Stimulated activated CD8-positive, alpha-beta memory T cell treated with anti-CD3 and anti-CD28 coated beads, Interleukin-7, amount 100 ng/mL, for 1 hour (primary cell): ENCODE data around the gene NME4.
"Not testable (repeated sequence)": the region's sequence is repeated elsewhere in the genome, so short reads cannot be mapped to it uniquely, and the experiment has no call there.

ENCODE experiments used
- DNase-seq, 2 donors: peaks; one replicate each; pipeline ENCODE4 v3.0.0-alpha.2; 2020; ENCODE audit warnings: low read depth in 2 of 2

The NME4 gene

DNA sequence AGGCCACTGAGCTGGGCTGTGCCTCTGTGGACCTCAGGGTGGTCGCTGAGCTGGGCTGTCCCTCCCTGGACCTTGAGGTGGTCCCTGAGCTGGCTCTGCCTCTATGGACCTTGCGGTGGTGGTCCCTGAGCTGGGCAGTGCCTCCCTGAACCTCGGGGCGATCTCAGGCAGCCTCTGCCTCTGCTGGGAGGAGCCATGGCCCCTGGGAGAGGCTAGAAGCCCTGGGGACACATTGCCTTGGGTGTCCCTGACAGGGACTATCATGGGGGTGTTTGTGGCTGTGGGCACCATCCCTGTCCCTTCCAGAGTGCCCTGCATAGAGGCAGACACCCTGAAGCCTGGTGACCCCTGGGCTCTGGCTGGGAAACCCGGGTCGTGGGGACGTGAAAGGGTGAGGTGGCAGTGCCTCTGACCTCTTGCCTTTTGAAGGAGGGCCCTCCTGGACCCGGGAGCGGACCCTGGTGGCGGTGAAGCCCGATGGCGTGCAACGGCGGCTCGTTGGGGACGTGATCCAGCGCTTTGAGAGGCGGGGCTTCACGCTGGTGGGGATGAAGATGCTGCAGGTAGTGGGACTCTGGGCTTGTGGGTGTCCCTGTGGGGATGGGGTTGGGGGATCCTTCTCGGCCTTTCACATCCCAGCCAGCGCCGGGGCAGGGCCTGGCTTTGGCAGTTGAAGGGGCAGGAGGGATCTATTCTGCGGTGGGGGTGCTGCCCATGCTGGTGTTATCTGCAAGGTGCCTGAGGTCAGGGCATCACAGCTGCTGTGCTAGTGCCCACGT is 1.8 kb downstream of the NME4 start:
- no peak for DNase-seq

DNA sequence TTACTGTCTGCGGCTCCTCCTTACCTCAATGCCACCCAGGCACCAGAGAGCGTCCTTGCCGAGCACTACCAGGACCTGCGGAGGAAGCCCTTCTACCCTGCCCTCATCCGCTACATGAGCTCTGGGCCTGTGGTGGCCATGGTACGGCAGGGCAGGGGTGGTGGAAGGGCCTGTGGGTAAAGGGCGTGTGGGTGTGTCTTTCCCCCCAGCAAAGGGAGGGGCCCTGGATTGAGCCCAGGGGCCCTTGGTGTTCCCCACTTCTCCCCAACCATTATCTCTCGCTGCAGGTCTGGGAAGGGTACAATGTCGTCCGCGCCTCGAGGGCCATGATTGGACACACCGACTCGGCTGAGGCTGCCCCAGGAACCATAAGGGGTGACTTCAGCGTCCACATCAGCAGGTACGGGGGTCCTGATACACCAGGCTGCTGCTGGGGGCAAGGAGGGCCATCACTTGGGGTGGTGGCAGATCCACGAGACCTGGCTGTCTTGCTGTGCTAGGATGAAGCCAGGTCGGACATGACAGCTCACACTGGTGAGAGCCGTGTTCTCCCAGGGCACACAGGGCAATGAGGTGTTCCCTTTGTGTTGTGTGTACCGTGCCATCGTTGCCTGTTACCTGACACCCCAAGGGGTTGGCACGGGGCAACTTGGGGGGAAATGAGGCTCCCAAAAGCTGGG is 2.5 kb downstream of the NME4 start:
- DNase-seq = no peak

DNA sequence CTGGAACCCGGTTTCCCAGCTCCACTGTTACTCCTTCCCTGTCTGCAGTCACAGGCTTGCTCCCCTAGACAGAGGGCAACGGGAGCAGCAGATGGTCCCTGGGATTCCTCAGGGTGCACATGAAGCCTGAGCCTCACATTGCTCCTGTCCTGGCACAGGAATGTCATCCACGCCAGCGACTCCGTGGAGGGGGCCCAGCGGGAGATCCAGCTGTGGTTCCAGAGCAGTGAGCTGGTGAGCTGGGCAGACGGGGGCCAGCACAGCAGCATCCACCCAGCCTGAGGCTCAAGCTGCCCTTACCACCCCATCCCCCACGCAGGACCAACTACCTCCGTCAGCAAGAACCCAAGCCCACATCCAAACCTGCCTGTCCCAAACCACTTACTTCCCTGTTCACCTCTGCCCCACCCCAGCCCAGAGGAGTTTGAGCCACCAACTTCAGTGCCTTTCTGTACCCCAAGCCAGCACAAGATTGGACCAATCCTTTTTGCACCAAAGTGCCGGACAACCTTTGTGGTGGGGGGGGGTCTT is 3.1 kb downstream of the NME4 start:
- no peak for DNase-seq

DNA sequence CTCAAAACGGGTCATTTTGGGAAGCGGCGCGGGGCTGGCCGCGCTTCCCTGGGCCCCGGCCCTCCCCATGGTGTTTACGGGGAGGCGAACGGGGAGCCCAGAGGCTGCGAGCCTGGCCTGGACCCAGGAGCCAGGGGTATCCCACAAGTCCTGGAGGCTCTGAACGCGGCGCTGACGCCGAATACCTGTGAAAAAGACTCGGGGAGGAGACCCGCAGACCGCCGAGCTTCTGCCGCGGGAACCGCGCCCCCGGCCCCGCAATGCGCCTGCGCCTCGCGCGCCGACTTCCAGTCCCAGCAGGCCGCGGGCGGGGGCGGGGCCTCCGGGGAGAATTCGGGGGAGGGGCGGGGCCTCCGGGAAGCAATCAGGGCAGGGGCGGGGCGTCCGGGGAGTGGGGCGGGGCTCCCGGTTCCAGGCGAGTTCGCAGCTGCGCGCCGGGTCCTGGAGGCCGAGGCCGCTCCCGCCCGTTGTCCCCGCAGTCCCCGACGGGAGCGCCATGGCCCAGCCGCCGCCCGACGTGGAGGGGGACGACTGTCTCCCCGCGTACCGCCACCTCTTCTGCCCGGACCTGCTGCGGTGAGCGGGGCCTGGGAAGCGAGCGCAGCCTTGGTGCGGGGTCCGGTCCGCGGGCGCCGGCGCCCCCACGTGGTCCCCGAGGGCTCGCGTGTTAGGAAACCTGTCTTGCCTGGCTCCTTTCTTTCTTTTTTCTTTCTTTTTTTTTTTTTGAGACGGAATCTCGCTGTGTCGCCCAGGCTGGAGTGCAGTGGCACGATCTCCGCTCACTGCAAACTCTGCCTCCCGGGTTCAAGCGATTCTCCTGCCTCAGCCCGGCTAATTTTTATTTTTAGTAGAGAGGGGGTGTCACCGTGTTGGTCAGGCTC is 4.7 kb downstream of the NME4 start, which contains the start of gene DECR2:
DECR2 (plus strand) TSS at position 418 of the 881 bp plus-strand sequence; CDS start at position 497, 79 bp downstream.
- DNase-seq = peak; percentile 98 to 99

DNA sequence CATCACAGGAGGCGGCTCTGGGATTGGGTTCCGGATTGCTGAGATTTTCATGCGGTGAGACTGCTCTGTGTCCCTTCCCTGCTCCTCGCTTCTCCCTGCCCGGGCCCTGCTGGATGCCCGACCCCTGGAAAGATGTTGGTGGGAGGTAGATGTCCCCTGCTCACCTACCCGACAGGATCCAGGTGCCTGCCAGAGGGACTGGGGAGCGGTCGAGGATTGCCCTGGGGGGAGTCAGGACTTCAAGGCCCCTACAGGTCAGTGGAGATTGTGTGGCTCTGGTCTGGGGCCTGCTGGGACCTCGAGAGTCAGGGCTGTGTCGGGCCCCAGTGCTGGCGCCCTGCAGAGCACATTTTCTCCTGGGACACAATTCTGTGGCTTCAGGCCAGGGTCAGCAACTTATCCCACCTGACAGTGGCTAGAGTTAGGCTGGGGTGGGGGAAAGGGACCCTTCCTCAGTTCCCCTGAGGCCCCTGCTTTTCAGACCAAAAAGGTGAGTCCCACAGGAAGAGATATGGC is 8.0 kb downstream of the NME4 start:
- DNase-seq = no peak

DNA sequence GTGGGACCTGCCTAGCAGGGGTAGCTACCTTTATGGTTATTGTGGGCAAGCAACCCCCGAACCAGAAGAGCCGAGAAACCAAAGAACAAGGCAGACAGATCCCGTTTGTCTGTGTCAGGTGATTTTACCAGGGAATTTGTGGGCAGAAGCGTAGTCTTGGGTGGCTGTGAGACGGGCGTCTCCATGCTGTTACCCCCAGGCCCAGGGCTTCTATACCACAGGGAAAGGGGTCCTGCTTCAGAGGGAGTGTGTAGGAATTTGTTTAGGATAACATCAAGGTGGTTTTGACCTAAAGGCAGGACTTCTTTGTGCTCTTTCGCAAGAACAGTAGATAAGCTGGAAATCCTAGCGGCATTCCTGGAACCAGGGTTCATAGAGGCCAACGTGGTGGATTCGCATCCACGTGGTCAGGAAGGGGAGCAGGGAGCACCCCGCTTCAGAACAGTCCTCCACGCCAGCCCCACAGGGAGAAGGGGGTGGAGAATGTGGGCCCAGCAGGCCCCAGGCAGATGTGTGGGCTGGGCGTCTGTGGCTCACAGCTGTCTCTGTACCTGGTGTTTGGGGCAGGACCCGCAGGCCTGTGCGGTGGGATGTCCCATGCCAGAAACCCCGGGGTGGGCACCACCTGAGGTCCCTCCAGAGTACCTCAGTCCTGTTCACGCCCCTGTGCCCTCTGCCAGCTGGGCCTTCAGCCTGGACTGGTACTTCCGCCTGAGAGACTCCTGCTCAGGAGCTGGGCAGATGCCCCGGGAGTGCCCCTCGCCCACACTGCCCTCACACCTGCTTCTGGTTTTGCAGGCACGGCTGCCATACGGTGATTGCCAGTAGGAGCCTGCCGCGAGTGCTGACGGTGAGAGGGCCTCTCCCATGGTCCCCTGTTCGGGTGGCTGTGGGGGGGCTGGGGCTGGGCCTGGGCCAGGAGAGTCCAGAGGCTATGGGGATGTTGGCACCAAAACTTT is 8.8 kb downstream of the NME4 start:
- no peak for DNase-seq

DNA sequence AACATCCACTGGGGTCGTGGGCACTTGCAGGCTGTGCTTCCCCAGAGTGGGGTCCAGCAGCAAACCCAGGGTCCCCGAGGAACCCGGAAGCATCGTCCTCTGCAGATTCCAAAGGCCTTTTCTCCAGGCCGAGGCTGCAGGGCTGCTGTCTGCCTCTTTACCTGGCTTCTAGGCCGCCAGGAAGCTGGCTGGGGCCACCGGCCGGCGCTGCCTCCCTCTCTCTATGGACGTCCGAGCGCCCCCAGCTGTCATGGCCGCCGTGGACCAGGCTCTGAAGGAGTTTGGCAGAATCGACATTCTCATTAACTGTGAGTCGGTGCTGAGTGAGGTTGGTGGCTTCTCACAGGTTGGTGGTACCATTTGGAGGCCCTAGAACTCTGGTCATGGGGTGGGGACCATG is 10.3 kb downstream of the NME4 start:
- no peak for DNase-seq

DNA sequence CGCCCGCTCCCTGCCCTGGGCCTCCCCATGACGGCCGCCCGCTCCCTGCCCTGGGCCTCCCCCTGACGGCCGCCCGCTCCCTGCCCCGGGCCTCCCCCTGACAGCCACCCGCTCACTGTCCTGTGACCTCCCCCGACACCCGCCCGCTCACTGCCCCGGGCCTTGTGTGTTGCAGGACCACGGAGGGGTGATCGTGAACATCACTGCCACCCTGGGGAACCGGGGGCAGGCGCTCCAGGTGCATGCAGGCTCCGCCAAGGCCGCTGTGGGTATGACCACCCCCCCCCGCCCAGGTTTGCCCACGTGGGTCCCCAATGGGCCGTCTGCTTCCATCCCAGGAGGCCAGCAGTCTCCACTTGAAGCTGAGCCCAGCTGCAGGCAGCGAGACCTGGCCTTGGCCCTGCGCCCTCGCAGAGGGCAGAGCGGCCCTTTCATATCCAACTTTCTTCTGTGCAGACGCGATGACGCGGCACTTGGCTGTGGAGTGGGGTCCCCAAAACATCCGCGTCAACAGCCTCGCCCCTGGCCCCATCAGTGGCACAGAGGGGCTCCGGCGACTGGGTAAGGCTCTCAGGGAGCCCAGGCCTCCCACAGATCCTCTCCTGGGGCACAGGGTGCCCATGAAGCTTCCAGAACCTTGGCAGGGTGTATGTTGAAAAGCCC is 13.6 kb downstream of the NME4 start:
- no peak for DNase-seq

DNA sequence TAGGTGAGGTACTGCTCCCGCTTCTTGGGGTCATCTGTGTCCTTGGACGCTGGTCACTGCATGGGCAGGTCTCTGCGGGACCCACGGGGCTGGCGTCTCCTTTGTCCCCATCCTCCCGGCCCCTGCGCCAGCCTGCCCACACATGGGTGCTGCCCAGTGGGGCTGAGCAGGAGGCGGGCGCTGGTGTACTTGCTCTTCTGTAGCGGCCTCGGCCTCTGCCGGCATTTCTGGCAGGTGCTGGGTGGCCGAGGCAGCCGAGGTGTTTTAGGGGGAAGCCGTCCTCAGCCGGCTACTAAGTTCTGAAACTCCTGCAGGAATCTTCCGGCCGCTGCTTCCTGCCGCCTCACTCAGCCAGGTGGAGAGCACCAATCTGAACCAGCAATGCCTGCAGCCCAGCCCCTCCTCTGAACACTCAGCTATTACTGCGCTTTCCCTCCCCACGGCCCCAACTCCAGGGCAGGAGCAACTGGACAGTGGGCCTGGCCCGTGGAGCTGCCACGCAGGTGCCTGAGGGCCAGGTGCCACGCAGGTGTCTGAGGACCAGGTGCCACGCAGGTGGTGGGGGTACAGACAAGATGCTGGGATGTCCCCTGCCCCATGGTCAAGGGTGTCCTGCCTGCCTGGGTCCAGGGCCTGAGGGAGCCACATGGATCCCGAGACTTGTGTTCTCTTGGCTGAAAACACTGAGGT is 14.7 kb downstream of the NME4 start:
- DNase-seq = no peak

DNA sequence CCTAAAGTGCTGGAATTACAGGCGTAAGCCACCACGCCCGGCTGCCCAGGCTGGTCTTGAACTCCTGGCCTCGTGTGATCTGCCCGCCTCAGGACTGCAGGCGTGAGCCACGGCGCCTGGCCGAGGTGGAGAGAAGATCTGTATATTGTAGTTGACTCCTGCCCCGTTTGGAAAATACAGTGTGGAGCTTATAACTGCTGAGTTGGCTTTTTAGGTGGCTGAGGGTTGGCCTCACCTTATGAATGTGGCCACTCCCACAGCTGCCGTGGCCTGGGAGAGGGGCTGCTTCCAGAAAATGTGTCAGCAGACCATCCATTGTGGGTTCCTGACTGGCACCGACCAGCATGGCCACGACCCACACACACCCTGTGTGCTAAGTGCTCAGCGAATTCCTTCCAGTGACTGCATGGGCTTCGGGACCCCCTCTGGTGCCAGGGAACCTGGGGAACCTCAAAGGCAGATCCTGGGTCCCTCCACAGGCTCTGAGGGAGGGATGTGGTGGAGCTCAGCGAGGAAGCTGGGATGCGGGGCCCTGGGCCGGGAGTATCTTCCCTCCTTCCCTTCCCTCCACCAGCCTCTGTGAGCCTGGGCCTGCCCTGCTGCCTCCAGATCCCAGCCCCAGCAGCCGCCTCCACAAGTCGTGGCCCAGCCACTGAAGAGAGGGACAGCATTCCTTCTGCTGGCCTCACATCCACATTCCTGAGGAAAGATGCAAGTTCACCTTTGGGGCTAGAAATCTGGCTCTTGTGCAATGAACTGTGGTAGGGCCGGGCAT is 17.6 kb downstream of the NME4 start:
- DNase-seq = no peak

DNA sequence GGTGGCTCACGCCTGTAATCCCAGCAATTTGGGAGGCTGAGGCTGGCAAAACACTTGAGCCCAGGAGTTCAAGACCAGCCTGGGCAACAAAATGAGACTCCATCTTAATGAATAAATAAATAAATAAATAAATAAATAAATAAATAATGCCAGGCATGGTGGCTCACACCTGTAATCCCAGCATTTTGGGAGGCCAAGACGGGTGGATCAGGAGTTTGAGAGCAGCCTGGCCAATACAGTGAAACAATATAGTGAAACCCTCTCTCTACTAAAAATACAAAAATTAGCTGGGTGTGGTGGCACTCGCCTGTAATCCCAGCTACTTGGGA is 18.1 kb downstream of the NME4 start:
- DNase-seq = not testable (repeated sequence)

DNA sequence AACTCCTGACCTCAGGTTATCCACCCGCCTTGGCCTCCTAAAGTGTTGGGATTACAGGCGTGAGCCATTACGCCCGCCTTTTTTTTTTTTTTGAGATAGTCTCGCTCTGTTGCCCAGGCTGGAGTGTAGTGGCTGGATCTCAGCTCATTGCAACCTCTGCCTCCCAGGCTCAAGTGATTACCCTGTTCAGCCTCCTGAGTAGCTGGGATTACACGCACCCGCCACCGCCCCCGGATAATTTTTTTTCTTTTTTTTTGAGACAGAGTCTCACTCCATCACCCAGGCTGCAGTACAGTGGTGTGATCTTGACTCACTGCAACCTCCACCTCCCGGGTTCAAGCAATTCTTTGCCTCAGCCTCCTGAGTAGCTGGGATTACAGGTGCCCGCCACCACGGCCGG is 25.2 kb downstream of the NME4 start:
- DNase-seq = not testable (repeated sequence)

DNA sequence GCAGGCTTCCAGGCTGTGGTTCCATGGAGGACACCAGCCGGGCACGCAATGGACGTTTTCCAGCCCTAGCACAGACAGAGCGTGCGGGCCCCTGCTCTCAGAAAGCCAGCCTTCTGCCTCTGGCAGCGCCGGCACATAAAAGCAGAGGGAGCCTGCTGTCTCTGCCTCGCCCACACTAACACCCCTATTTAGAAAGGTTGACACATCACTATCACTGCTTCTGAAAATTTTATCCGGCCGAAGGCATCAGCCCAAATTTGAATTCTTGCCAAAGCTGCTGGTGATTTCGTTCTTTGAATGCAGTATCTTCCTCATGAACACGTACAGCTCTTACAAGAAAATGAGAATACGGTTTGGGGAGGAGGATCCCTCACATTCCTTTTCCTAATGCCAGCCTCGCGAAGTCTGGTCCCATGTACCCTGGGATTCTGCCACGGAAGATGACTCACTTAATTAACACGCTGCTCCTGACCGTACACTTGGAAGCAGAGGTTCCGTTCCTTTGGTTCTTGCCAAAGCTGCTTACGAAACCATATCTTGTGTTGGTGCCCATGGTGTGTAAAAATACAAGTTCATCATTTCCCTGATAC is 27.1 kb downstream of the NME4 start:
- DNase-seq = no peak

DNA sequence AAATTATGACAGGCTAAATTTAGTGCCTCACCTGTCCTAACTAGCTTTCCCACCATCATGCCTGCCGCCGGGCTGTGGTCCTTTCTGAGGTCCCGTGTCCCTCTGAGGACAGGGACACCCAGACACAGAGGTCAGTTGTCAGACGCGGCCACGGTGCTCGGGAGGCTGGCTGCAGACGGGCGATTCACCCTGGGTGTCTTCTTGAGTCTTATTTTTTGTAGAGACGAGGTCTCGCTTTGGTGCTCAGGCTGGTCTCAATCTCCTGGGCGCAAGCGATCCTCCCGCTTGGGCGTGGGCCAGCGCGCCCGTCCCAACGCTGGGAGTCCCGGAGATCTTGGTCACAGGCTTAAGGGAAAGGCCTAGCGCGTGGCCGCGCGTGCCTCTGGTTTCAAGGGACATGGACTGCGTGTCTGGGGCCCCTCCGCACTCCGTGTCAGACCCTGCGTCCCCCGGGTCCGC is 27.7 kb downstream of the NME4 start:
- DNase-seq = no peak

DNA sequence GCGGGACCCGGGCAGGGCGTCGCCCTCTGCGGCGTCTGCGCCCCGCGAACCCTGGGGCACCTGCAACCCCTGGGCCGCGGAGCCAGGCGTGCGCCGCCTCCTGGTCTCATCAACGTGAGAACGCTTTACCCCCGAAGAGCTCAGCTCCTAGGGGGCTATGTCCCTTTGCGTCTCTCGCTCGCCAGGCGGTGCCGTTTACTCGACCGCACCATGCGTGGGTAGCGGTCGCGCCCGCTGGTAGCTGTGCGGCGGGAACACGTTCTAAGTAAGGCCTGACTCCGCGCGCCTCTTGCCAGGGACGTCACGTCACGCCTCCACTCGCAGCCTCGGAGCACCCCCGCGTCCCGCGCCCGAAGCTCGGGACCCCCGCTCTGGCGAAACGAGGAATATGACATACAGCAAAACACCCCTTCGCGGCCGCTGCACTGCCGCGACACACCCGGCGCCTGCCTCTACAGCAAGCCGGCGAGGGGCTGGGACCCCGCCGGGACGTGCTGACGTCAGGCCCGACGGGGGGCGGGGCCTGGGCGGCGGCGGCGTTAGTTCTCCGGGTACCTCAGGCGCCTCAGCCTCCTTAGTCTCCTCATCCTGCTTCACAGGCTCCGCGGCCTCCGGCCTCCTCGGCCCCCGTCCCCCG is 28.2 kb downstream of the NME4 start, which contains the start of gene RAB11FIP3:
RAB11FIP3 (plus strand) TSS at position 568 of the 637 bp plus-strand sequence. CDS start 358 bp downstream, outside the sequence.
- peak; percentile 63 to 68 for DNase-seq

DNA sequence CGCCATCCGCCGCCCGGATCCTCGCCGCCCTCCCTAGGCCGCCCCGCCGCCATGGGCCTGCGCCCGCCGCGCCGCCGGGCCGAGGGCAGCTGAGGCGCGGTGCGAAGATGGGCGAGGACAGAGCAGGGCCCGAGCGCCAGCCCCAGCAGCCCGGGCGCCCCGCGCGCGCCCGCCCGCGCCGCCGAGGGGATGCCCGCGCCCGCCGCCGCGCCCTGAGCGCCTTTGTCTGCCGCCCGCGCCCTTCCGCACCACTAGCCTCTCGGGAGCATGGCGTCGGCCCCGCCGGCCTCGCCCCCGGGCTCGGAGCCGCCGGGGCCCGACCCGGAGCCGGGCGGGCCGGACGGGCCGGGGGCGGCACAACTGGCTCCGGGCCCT is 28.7 kb downstream of the NME4 start:
- DNase-seq = peak in 1 of 2 donors; percentile 9

DNA sequence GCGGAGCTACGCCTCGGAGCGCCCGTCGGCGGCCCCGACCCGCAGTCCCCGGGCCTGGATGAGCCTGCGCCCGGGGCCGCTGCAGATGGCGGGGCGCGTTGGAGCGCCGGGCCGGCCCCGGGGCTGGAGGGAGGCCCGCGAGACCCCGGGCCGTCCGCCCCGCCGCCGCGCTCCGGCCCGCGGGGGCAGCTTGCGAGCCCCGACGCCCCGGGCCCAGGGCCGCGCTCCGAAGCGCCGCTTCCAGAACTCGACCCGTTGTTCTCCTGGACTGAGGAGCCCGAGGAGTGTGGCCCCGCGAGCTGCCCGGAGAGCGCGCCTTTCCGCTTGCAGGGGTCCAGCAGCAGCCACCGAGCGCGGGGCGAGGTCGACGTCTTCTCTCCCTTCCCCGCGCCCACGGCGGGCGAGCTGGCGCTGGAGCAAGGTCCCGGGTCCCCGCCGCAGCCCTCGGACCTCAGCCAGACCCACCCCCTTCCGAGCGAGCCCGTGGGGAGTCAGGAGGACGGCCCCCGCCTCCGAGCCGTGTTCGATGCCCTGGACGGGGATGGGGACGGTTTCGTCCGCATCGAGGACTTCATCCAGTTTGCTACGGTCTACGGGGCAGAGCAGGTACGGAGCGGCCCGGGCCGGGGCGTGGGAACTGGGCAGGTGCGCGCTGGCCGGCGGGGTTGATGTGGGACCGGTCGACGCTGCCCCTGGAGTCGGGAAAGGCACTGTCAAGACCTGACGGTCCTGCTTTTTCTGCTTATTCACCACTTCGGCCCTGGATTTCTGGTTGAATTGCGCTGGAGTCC is 29.3 kb downstream of the NME4 start:
- no peak for DNase-seq
